VCaP (cell line): ENCODE data around the gene POLDIP2.

ENCODE experiments used
- H3K27ac ChIP-seq: fragments of 450-650 bp; 2 replicates; pipeline ENCODE4 v1.5.1; 2017
- CTCF ChIP-seq: fragments of 450-650 bp; conservative IDR thresholded peaks from 2 replicates; pipeline ENCODE4 v1.5.1; 2017; ENCODE audit warnings: mild to moderate bottlenecking, moderate library complexity

POLDIP2 gene

GRCh38 chr17:28368915-28369683, 11.8 kb upstream of the POLDIP2 start:
- H3K27ac ChIP-seq = peak overlapping the region; percentile 99
- no peak for TF ChIP-seq CTCF

GRCh38 chr17:28368306-28368831, 11.0 kb upstream of the POLDIP2 start:
- no peak overlapping the region for H3K27ac ChIP-seq
- no peak for TF ChIP-seq CTCF

- TF ChIP-seq CTCF = no peak
- no peak overlapping the region for H3K27ac ChIP-seq
These were observed 10.4 kb upstream of the POLDIP2 start for GRCh38 chr17:28367641-28368305.

GRCh38 chr17:28366605-28367004, 9.3 kb upstream of the POLDIP2 start:
- TF ChIP-seq CTCF = no peak
- no peak overlapping the region for H3K27ac ChIP-seq

GRCh38 chr17:28365487-28365886, 8.2 kb upstream of the POLDIP2 start:
- TF ChIP-seq CTCF = no peak
- H3K27ac ChIP-seq = no peak overlapping the region

- TF ChIP-seq CTCF = no peak
- H3K27ac ChIP-seq = no peak within 1 kb of the TSS
These were observed 7.5 kb upstream of the POLDIP2 start, which contains the start of gene SEBOX for GRCh38 chr17:28364665-28365363. Gene SEBOX (minus strand): TSS chr17:28365199. CDS start chr17:28365151, 48 bp downstream.
